ENCODE measurements around the gene HOXD3. TPM values are rescaled to one million over a fixed set of nuclear protein-coding genes. Genes with fewer than 3 reads are reported as not detected.

Gene HOXD3
- total RNA-seq, 1 experiment from 2014 or later, result not detected

DNA sequence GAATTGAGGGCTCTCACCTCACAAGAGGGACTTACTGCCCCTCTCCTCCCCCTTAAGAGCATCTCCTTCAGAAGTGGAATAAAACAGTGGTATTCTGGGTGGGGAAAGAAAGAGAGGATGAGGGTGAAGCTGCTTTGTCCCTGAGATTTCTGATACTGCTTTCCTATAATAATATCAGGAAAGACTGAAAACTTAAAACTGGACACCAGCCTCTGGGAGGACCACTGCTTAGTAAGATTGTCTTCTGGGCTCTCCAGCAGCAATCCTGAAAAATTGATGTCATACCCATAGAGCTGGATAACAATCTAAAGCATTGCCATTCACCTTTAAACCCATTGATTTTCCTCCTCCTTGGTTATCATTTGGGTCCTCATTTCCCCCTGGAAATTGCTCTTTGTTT lies 10.5 kb upstream of the HOXD3 start:
- Mint-ChIP-seq H3K4me1 (peaks cover 18% of the 10 kb centered on the region), H3K36me3 (no peaks in the 10 kb centered on the region), H3K4me3 (no peak overlapping the region), H3K9me3 (no peaks in the 10 kb centered on the region), H3K27me3 (ENCODE audit: low read depth) (peaks cover 100% of the 10 kb centered on the region), H3K27ac (no peak overlapping the region)
- POLR2A ChIA-PET, result no interaction called here
- ATAC-seq (no peak), DNase-seq (ENCODE audit: low spot score) (no peak)
- CTCF ChIA-PET, result interaction anchor here (1.6 kb wide), 1 partner anchor 308 kb away, joined by 9 read pairs; no protein-coding TSS in a partner anchor
- TF ChIP-seq ATF2 (CRISPR knock-in tag; IDR thresholded peaks at IDR 0.05; ENCODE audit: borderline replicate concordance, low read depth) (no peak), NFATC4 (CRISPR knock-in tag; IDR thresholded peaks at IDR 0.05) (no peak), ERG (CRISPR knock-in tag; IDR thresholded peaks at IDR 0.05) (no peak), ZNF396 (CRISPR knock-in tag; IDR thresholded peaks at IDR 0.05; ENCODE audit: borderline replicate concordance) (no peak), TEAD4 (CRISPR knock-in tag; IDR thresholded peaks at IDR 0.05) (no peak), ZNF232 (CRISPR knock-in tag; IDR thresholded peaks at IDR 0.05) (no peak), ATF6 (CRISPR knock-in tag; IDR thresholded peaks at IDR 0.05) (no peak), FOXK1 (CRISPR knock-in tag; IDR thresholded peaks at IDR 0.05) (no peak), CDX4 (CRISPR knock-in tag; IDR thresholded peaks at IDR 0.05; ENCODE audit: borderline replicate concordance) (no peak), E2F4 (CRISPR knock-in tag; IDR thresholded peaks at IDR 0.05; ENCODE audit: borderline replicate concordance, low read depth) (no peak)
- TF ChIP-seq, protein P1, sequence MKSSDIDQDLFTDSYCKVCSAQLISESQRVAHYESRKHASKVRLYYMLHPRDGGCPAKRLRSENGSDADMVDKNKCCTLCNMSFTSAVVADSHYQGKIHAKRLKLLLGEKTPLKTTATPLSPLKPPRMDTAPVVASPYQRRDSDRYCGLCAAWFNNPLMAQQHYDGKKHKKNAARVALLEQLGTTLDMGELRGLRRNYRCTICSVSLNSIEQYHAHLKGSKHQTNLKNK (CRISPR knock-in tag; IDR thresholded peaks at IDR 0.05), result no peak
- TF ChIP-seq, protein P2, sequence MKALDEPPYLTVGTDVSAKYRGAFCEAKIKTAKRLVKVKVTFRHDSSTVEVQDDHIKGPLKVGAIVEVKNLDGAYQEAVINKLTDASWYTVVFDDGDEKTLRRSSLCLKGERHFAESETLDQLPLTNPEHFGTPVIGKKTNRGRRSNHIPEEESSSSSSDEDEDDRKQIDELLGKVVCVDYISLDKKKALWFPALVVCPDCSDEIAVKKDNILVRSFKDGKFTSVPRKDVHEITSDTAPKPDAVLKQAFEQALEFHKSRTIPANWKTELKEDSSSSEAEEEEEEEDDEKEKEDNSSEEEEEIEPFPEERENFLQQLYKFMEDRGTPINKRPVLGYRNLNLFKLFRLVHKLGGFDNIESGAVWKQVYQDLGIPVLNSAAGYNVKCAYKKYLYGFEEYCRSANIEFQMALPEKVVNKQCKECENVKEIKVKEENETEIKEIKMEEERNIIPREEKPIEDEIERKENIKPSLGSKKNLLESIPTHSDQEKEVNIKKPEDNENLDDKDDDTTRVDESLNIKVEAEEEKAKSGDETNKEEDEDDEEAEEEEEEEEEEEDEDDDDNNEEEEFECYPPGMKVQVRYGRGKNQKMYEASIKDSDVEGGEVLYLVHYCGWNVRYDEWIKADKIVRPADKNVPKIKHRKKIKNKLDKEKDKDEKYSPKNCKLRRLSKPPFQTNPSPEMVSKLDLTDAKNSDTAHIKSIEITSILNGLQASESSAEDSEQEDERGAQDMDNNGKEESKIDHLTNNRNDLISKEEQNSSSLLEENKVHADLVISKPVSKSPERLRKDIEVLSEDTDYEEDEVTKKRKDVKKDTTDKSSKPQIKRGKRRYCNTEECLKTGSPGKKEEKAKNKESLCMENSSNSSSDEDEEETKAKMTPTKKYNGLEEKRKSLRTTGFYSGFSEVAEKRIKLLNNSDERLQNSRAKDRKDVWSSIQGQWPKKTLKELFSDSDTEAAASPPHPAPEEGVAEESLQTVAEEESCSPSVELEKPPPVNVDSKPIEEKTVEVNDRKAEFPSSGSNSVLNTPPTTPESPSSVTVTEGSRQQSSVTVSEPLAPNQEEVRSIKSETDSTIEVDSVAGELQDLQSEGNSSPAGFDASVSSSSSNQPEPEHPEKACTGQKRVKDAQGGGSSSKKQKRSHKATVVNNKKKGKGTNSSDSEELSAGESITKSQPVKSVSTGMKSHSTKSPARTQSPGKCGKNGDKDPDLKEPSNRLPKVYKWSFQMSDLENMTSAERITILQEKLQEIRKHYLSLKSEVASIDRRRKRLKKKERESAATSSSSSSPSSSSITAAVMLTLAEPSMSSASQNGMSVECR (CRISPR knock-in tag; IDR thresholded peaks at IDR 0.05; ENCODE audit: borderline replicate concordance), result no peak

Measured in WTC11 (cell line).